ENCODE measurements around the gene RRP15. TPM values are rescaled to one million over a fixed set of nuclear protein-coding genes. Genes with fewer than 3 reads are reported as not detected.

The RRP15 gene
- total and polyA plus RNA-seq, 2 of the 13 experiments (the other 11 are each of a cell fraction or from before 2014, with no cell fraction given) = 2.1 to 37.5 TPM

GRCh38 chr1:218361298-218362065 is 76.4 kb downstream of the RRP15 start (continued):
- TF ChIP-seq BORCS8-MEF2B (CRISPR knock-in tag; IDR thresholded peaks at IDR 0.05) (no peak), THRA (CRISPR knock-in tag; IDR thresholded peaks at IDR 0.05; ENCODE audit: borderline replicate concordance) (0 out of 2 replicates have a peak, but pooled peaks have one; percentile 20), ZNF660 (CRISPR knock-in tag; IDR thresholded peaks at IDR 0.05; ENCODE audit: borderline replicate concordance, low read depth) (no peak), BCL6 (CRISPR knock-in tag; IDR thresholded peaks at IDR 0.05) (no peak), PPARG (CRISPR knock-in tag; conservative IDR thresholded peaks at IDR 0.05) (0 out of 2 replicates have a peak, but pooled peaks have one; percentile 10), NR3C1 (CRISPR knock-in tag; IDR thresholded peaks at IDR 0.05) (no peak), ZNF782 (CRISPR knock-in tag; IDR thresholded peaks at IDR 0.05; ENCODE audit: borderline replicate concordance) (no peak), PRDM10 (CRISPR knock-in tag; IDR thresholded peaks at IDR 0.05; ENCODE audit: low read depth) (no peak), ZNF605 (CRISPR knock-in tag; IDR thresholded peaks at IDR 0.05) (no peak), JUND (CRISPR knock-in tag; IDR thresholded peaks at IDR 0.05) (no peak), ZNF235 (CRISPR knock-in tag; IDR thresholded peaks at IDR 0.05; ENCODE audit: borderline replicate concordance) (no peak), ZNF138 (CRISPR knock-in tag; IDR thresholded peaks at IDR 0.05; ENCODE audit: low read depth) (no peak), IRX3 (CRISPR knock-in tag; IDR thresholded peaks at IDR 0.05; ENCODE audit: borderline replicate concordance, low read depth) (no peak), BRD4 (CRISPR knock-in tag; IDR thresholded peaks at IDR 0.05) (no peak), ZNF382 (CRISPR knock-in tag; IDR thresholded peaks at IDR 0.05; ENCODE audit: borderline replicate concordance) (no peak), TAF1 (CRISPR knock-in tag; IDR thresholded peaks at IDR 0.05) (no peak)
- TF ChIP-seq, protein P1, sequence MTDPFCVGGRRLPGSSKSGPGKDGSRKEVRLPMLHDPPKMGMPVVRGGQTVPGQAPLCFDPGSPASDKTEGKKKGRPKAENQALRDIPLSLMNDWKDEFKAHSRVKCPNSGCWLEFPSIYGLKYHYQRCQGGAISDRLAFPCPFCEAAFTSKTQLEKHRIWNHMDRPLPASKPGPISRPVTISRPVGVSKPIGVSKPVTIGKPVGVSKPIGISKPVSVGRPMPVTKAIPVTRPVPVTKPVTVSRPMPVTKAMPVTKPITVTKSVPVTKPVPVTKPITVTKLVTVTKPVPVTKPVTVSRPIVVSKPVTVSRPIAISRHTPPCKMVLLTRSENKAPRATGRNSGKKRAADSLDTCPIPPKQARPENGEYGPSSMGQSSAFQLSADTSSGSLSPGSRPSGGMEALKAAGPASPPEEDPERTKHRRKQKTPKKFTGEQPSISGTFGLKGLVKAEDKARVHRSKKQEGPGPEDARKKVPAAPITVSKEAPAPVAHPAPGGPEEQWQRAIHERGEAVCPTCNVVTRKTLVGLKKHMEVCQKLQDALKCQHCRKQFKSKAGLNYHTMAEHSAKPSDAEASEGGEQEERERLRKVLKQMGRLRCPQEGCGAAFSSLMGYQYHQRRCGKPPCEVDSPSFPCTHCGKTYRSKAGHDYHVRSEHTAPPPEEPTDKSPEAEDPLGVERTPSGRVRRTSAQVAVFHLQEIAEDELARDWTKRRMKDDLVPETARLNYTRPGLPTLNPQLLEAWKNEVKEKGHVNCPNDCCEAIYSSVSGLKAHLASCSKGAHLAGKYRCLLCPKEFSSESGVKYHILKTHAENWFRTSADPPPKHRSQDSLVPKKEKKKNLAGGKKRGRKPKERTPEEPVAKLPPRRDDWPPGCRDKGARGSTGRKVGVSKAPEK (CRISPR knock-in tag; IDR thresholded peaks at IDR 0.05; ENCODE audit: borderline replicate concordance) = no peak
- TF ChIP-seq, protein P2, sequence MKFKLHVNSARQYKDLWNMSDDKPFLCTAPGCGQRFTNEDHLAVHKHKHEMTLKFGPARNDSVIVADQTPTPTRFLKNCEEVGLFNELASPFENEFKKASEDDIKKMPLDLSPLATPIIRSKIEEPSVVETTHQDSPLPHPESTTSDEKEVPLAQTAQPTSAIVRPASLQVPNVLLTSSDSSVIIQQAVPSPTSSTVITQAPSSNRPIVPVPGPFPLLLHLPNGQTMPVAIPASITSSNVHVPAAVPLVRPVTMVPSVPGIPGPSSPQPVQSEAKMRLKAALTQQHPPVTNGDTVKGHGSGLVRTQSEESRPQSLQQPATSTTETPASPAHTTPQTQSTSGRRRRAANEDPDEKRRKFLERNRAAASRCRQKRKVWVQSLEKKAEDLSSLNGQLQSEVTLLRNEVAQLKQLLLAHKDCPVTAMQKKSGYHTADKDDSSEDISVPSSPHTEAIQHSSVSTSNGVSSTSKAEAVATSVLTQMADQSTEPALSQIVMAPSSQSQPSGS (CRISPR knock-in tag; IDR thresholded peaks at IDR 0.05) = no peak

Data from HepG2 (cell line).